GM21737 (cell line): ENCODE data around the gene PHACTR3.

Source experiments
- ATAC-seq: cut with Tn5 transposase; IDR thresholded peaks from one replicate; pipeline ENCODE4 v1.9.1; 2021; ENCODE audit warnings: mild to moderate bottlenecking, moderate library complexity; ENCODE audit not compliant: unreplicated experiment

Gene PHACTR3

GRCh38 chr20:59823491-59824259, 219.3 kb downstream of the PHACTR3 start:
- ATAC-seq: no peak

- ATAC-seq: no peak
These were observed 220.6 kb downstream of the PHACTR3 start for GRCh38 chr20:59824711-59825562.

- ATAC-seq: no peak
These were observed 221.2 kb downstream of the PHACTR3 start for GRCh38 chr20:59825563-59825920.

GRCh38 chr20:59825944-59826759, 221.8 kb downstream of the PHACTR3 start:
- no peak for ATAC-seq

GRCh38 chr20:59827138-59828056, 223.1 kb downstream of the PHACTR3 start:
- ATAC-seq: no peak

GRCh38 chr20:59828125-59829053, 224.0 kb downstream of the PHACTR3 start:
- ATAC-seq: no peak

- ATAC-seq: no peak
These were observed 224.9 kb downstream of the PHACTR3 start for GRCh38 chr20:59829054-59829785.

GRCh38 chr20:59829786-59830664, 225.7 kb downstream of the PHACTR3 start:
- no peak for ATAC-seq

GRCh38 chr20:59830665-59831023, 226.3 kb downstream of the PHACTR3 start:
- ATAC-seq: no peak

- no peak for ATAC-seq
These were observed 226.9 kb downstream of the PHACTR3 start for GRCh38 chr20:59831024-59831915.

GRCh38 chr20:59831916-59832270, 227.6 kb downstream of the PHACTR3 start:
- ATAC-seq: no peak

GRCh38 chr20:59832406-59833363, 228.3 kb downstream of the PHACTR3 start:
- ATAC-seq: no peak

GRCh38 chr20:59835057-59835447, 230.7 kb downstream of the PHACTR3 start:
- ATAC-seq: no peak

GRCh38 chr20:59835448-59836395, 231.4 kb downstream of the PHACTR3 start:
- ATAC-seq: no peak
